Memory B cell (primary cell): Measurements from ENCODE around the gene CD58.
"Not testable (repeated sequence)": the region's sequence is repeated elsewhere in the genome, so short reads cannot be mapped to it uniquely, and the experiment has no call there.

Experiments
- ATAC-seq: fragments of 150-1000 bp; cut with Tn5 transposase; 2 replicates; pipeline ENCODE4 v1.10.0; 2021; ENCODE audit warnings: low read depth, mild to moderate bottlenecking, moderate library complexity
- DNase-seq, 2 donors: peaks; one replicate each; pipeline ENCODE4 v3.0.0; 2022; ENCODE audit warnings: low spot score in 2 of 2
- H3K27ac Mint-ChIP-seq: one replicate; pipeline ENCODE4 v1.8.0; 2022; ENCODE audit warnings: mild to moderate bottlenecking, moderate library complexity, mixed read lengths
- H3K27me3 Mint-ChIP-seq: one replicate; pipeline ENCODE4 v1.8.0; 2022; ENCODE audit warnings: mixed read lengths
- H3K36me3 Mint-ChIP-seq: one replicate; pipeline ENCODE4 v1.8.0; 2022; ENCODE audit warnings: mild to moderate bottlenecking, mixed read lengths
- H3K4me1 Mint-ChIP-seq: one replicate; pipeline ENCODE4 v1.8.0; 2022; ENCODE audit warnings: mixed read lengths
- H3K4me3 Mint-ChIP-seq: one replicate; pipeline ENCODE4 v1.8.0; 2022; ENCODE audit warnings: mild to moderate bottlenecking, moderate library complexity, mixed read lengths
- H3K9me3 Mint-ChIP-seq: one replicate; pipeline ENCODE4 v1.8.0; 2022; ENCODE audit warnings: mixed read lengths

Gene CD58

DNA sequence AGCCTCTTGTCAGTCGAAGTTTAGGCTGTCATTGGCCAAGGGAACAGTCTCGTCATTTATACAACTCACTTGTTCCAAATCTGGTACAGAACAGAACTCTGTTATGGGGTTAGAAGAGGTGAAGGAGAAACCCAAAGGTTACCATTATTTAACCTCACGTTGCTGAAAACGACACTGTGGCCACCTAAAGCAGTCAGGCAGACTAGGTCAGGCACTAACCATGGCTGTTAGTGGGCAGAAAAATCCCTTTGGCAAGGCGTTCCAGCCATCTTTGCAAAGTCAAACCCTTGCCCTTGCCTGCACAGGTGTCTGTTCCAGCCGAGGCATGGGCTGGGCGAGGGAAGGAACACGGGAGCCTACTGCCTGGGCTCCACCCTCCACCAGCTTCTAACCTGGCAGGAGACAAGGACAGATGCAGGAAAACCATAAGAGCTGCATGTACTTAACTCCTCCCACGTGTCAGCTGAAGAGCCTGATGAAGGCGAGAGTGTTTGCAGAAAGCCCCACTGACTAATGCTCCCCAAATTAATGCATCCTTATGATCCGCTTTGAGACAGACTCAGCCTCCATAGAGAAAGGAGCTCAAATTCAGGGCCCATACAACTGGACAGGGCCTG, 27.7 kb upstream of the CD58 start:
- H3K4me3 Mint-ChIP-seq, H3K9me3 Mint-ChIP-seq, H3K36me3 Mint-ChIP-seq, DNase-seq, H3K27ac Mint-ChIP-seq, H3K4me1 Mint-ChIP-seq, ATAC-seq, H3K27me3 Mint-ChIP-seq: not testable (repeated sequence)

DNA sequence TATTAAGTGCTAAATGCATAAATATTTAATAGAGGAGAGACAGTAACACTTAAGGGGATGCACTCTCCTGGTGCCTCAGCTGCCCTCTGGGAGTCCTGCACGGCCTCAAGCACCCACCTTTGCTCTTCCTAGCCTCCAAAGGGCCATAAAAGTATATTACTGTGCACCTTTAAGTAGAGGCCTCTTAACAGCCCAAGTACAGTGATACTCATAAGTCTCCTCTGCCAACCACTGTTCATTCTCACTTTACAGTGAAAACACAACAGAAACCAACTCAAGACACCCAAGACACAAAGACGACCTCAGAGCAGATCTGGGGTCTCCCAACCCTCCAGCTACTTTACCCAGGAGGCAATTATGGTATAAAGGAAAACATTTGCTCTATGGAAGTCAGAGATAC, 26.6 kb upstream of the CD58 start:
- not testable (repeated sequence) for H3K36me3 Mint-ChIP-seq, H3K4me3 Mint-ChIP-seq, ATAC-seq, DNase-seq, H3K27me3 Mint-ChIP-seq, H3K4me1 Mint-ChIP-seq, H3K9me3 Mint-ChIP-seq, H3K27ac Mint-ChIP-seq

DNA sequence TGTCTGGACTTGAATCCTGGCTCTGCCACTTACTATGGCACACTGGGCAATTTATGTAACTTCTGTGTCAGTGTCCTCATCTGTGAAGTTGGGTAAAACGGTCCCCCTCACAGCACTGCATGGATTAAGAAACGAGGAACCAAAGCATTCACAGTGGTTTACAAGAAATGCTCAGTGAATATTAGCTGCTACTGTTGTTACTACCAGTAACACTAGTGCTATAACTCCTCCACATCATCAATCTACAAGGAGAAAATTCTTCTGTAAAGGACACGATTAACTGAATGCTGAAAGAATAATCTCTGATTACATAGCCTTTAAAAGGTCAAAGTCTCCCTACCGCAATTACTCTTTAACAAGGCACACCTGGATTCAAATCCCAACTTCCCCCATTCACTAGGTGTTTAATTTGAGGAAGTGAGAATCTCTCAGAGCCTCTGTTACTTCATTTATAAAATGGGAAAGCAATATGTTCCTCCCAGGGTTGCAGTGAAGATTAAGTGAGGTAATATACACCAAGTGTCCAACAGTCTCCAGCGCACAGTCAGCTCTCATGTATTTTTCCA, 26.0 kb upstream of the CD58 start:
- H3K27ac Mint-ChIP-seq, H3K36me3 Mint-ChIP-seq, H3K27me3 Mint-ChIP-seq, ATAC-seq, H3K4me1 Mint-ChIP-seq, H3K4me3 Mint-ChIP-seq, DNase-seq, H3K9me3 Mint-ChIP-seq: not testable (repeated sequence)

DNA sequence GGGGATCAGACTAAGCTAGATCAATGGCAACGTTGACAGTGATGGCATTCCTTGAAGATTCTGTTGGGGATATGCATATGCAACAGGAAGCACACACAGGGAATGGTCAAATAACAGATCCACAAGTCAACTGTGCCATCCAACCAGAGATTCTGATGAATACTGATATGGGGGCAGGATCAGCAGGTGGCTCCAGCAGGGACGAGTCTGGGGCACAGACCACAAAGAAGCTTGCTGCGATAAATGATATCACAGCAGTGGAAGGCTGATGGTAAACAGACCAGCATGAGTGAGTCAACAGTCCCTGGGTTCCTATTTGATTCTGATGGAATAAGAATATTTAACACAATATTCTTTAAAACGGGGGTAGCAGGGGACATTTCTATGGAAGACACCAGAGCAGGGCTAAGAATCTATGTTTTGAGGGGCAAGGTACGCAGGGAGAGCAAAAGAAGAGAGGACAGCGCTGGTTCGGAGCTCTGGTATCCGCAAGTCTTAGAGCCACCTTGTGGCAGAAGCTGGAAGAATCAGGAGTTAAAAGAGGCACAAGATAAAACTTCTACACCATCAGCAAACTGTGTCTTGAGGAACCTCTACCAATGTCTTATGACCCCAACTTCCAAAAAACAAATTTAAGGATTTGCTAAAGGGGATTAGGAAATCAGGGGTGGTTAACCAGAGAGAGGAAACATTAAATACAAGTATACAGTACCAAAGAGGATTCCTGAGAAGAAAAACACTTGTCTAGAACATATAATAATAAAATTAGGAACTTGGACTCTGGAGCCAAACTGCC, 25.3 kb upstream of the CD58 start:
- not testable (repeated sequence) for H3K36me3 Mint-ChIP-seq, H3K9me3 Mint-ChIP-seq, H3K27me3 Mint-ChIP-seq, H3K27ac Mint-ChIP-seq, H3K4me1 Mint-ChIP-seq
- DNase-seq = peak; percentile 25 to 41
- peak overlapping the region; percentile 72 for H3K4me3 Mint-ChIP-seq
- ATAC-seq = peak; percentile 78

DNA sequence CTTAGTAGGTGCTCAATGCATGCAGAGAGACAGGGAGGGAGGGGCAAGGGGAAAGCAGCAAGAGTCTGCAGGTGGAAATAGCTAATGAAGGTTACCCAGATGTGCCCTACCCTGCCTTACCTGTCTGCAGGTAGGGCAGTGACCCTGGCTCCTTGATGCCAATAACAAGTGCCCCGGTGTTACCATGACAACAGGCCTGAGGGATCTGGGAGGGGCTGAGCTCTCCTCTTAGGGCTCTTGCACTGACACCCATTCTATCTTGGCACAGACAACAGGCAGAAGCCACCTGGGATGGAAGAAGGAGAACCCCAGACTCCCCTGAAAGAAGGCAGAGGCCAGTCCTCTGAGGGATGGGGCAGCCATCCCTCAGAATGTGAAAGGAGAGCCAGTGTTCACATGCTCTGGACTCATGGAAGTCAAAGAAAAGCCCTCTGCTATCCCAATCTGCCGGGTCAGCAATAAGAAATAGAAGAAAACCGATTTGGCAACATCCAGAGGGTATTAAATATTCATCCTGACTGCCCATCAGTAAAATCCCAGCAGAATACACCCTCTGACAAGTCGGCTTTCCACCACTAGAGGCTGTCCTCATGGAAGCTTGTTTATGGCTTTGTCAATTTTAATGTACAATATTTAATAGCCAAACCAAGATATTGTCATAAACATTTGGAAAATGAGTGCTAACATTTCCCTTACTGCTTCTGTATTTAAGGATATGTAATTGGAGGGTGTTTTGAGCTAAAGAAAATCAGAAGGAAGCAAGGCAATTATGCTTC, 24.4 kb upstream of the CD58 start:
- ATAC-seq, H3K27me3 Mint-ChIP-seq: not testable (repeated sequence)

DNA sequence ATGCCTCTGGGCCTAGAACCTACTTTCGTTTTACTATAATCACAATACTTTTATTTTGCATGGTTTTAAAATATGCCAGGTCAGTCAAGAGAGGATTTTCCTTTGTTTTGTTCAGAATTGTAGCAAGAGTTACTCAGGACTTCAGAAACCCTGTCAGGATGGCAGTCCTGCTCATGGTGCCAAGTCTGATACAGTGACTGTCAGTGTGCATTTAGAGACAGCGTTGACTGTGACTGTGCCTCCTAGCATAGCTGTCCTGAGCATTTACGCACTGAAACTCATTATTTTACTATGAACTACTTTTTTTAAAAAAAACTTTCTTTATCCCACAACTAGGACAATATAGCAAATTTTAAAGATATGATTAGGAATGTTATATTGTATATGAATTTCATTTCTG, 23.2 kb upstream of the CD58 start:
- H3K36me3 Mint-ChIP-seq, H3K4me1 Mint-ChIP-seq, H3K4me3 Mint-ChIP-seq, H3K27me3 Mint-ChIP-seq, H3K9me3 Mint-ChIP-seq, DNase-seq, H3K27ac Mint-ChIP-seq, ATAC-seq: not testable (repeated sequence)

More for the DNA sequence above, 24.4 kb upstream of the CD58 start:
- not testable (repeated sequence) for H3K9me3 Mint-ChIP-seq, H3K36me3 Mint-ChIP-seq, H3K27ac Mint-ChIP-seq, DNase-seq, H3K4me1 Mint-ChIP-seq
- peak overlapping the region; percentile 39 for H3K4me3 Mint-ChIP-seq

DNA sequence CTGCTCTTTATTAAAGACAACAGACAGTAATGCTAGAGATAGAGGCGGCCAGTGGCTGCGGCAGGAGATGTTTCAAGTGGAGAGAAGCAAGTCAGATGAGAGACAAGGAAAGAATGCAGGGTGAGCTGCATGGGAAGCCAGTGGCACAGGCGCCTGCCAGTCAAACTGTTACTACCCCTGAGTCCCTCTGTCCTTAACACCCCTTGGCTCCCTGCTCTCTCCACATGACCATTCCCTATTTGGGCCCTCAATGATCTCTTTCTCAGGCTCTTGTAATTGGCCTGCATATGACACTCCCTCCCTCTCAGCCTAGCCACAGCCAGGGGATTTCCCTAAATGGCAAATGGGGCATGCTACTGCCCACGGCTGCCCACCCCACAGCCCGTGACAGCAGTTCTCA, 22.6 kb upstream of the CD58 start:
- not testable (repeated sequence) for H3K9me3 Mint-ChIP-seq, H3K36me3 Mint-ChIP-seq

DNA sequence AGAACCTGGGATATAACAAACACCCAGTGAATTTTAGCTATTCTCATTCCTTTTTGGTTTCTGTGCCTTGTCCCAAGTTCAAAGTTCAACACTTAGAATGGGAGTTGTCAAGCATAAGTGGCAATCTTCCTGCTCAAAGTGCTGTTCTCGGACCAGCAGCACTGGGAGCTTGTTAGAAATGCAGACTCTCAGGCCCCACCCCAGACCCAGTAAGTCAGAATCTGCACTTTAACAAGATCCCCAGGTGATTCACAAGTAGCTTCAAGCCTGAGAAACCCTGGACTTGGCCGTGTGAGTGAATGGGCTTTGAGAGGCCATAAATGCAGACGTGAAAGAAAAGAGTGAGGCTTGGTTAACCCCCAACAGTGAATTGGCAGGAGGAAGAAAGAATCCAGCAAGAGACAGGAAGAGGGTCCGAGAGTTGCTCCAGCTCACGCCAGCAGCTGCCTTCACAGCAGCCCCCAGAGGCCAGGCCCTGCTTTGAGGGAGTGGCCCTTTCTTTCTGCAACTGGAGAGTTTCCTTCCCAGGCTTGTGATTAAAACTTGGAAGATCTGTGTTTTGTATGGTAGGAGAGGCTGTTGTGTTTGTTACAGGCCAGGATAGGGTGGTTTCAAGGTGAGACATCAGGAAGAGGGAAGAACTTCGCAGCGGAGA, 21.3 kb upstream of the CD58 start:
- not testable (repeated sequence) for DNase-seq, H3K4me1 Mint-ChIP-seq, H3K27ac Mint-ChIP-seq, ATAC-seq, H3K36me3 Mint-ChIP-seq, H3K9me3 Mint-ChIP-seq, H3K27me3 Mint-ChIP-seq, H3K4me3 Mint-ChIP-seq

More for the DNA sequence above, 22.6 kb upstream of the CD58 start:
- not testable (repeated sequence) for DNase-seq, H3K4me1 Mint-ChIP-seq, H3K4me3 Mint-ChIP-seq, H3K27ac Mint-ChIP-seq, ATAC-seq, H3K27me3 Mint-ChIP-seq

DNA sequence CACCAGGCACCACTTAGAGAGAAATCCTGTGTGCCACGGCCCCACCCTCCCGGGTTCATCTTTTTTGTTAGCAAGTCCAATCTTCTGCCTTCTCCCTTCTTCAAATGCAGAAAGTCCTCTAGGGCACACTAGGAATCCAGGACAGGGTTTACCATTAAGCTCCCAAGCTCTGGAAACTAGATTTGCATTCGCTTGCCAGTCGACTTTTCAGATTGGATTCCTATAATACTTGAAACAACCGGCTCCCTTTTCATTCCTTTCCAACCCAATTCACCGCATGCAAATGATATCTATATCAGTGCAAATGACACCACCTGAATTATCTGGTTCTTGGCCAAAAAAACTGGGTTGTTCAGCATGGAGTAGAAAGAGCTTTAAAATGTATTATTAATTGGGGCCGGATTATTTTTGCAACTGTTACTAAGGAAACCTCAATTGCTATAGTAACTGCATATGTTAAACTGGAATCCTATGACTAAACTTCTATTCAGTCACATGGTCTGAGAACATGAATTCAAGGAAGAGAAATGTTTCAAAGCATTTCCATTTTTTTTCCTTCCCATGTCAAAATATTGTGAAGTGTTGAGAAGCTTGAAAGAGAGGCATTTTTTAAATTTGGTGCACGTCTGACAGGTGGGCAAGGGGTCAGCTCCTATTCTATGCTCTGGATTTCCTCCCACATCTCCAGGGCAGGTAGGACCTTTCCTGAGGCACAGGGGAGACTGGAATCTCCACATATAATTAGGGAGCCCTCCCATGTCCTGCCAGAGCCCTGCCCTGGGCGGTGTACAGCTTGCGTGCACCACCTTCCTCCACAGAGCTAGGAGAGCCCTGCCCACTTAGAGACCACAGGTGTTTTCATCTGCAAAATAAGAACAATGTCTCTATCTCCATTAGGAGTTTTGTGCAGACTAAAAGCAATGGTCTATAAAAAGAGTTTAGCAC, 20.5 kb upstream of the CD58 start:
- H3K4me1 Mint-ChIP-seq, H3K27me3 Mint-ChIP-seq, H3K27ac Mint-ChIP-seq, H3K9me3 Mint-ChIP-seq, DNase-seq, H3K36me3 Mint-ChIP-seq, H3K4me3 Mint-ChIP-seq, ATAC-seq: not testable (repeated sequence)

DNA sequence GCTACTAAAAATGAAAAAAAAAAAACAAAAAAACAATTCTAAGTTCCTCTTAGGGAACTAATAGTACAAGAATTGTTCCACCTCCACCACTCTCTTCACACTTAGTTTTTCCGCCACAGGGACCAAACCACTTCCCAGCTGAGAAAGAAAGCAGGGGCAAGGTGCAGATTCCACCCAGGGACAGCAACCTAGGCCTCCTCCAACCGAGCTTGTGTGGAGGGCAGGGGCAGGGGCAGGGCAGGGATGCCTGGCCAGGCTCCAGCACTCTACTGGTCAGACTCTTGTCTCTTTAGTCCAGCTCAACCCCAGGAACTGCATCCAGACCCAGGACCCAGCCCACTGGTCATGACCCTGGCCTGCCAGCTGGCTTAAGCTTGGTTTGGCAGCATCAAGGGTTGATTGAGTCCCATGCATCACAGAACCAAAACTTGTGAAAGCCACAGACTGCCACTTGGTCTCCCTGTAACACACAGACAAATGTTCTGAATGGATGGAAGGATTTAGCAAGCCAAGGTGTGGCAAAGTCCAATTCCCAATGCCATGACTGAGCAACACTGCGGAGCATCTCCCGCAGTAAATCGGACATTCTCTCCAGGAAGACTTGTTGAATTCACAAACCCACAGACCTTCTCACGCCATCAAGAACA, 19.7 kb upstream of the CD58 start:
- not testable (repeated sequence) for H3K9me3 Mint-ChIP-seq, H3K27me3 Mint-ChIP-seq, DNase-seq, H3K4me1 Mint-ChIP-seq, H3K4me3 Mint-ChIP-seq, H3K36me3 Mint-ChIP-seq, ATAC-seq, H3K27ac Mint-ChIP-seq

DNA sequence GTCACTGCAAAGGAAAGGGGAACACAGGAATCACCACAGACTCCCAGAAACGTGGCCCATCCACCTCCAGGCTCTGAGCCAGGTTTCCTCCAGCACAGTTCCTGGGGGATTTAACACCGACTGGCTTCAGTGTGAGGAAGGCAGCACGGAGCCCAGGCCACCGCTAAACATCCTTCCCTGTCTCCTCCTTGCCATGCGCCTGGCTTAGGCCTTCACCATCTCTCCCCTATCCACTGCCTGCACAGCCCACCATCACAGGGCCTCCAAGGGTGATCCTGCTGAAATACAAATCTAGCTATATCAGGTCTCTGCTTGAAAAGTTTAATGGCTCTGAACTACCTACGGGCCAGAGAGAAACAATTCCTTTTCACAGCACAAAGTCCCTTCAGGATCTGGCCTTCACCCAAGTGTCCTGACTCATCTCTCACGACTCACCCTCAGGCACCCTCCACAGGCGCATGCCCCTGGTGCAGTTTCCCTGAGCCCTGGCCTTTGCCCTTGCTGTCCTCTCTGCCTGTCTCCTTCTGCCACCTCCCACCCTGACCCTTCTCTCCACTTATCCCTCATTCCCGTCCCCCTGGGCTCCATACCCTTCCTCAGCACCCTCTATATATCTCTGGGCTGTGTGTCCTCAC, 18.4 kb upstream of the CD58 start:
- H3K4me3 Mint-ChIP-seq, H3K36me3 Mint-ChIP-seq, H3K9me3 Mint-ChIP-seq, ATAC-seq, H3K27ac Mint-ChIP-seq, DNase-seq, H3K27me3 Mint-ChIP-seq, H3K4me1 Mint-ChIP-seq: not testable (repeated sequence)

DNA sequence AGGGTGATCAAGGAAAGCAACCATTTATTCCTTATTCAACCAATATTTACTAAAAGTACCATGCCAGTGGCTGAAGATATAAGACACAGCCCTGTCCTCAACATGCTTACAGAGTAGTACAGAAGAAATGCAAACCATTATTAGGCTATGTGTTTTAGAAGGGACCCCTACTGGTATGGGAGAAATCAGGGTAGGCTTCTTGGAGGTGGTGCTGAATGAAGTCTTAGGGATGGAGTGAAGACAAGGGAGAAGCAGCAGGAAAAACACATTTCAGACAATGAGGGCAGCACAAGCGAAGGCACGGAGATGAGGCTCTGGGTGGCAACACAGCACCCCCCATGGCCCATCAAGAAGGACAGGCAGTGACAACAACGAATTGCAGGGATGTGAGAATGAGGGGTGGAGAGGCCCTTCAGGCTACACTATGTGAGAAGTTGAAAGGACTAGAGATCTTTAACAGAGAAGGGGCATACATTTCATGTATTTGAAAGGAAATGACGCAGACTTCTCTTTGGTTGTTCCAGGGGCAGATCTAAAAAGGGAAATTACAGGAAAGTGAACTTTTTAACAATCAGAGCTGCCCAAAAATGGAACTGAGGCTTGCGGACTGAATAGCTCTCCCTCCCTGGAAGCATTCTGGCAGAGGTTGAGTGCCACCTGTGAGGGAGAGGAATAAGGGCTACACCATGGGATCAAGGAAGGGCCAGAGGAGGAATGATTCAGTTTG, 16.8 kb upstream of the CD58 start:
- H3K9me3 Mint-ChIP-seq = no peaks in the 10 kb centered on the region
- no peak overlapping the region for H3K4me3 Mint-ChIP-seq
- no peaks in the 10 kb centered on the region for H3K27me3 Mint-ChIP-seq
- DNase-seq (no peak), ATAC-seq (no peak)
- no peak overlapping the region for H3K27ac Mint-ChIP-seq
- H3K4me1 Mint-ChIP-seq = no peaks in the 10 kb centered on the region
- H3K36me3 Mint-ChIP-seq = no peaks in the 10 kb centered on the region
